Activated T-helper 1 cell treated with anti-CD3 and anti-CD28 coated beads, Interleukin-12 subunit alpha, Interleukin-12 subunit beta, Interleukin-2, Interleukin-4 antibody, amounts not matched to agents 30 ng/mL and 10 ng/mL and 1 ng/mL, durations not matched to agents 14 hours and 24 hours and 36 hours (primary cell): Measurements from ENCODE around the gene PRKCZ. TPM values are rescaled to one million over a fixed set of nuclear protein-coding genes. Genes with fewer than 3 reads are reported as not detected.
A peak's percentile ranks its signal among the peaks of the same experiment; 100 is the strongest.

ENCODE experiments used
- DNase-seq: peaks from one replicate; pipeline ENCODE4 v3.0.0; 2021; ENCODE audit warnings: low spot score
- H3K27ac Mint-ChIP-seq: one replicate; pipeline ENCODE4 v1.8.0; 2021; ENCODE audit warnings: mild to moderate bottlenecking, mixed read lengths
- H3K27me3 Mint-ChIP-seq: one replicate; pipeline ENCODE4 v1.8.0; 2022; ENCODE audit warnings: mild to moderate bottlenecking, moderate library complexity, mixed read lengths; ENCODE audit not compliant: insufficient read depth
- H3K36me3 Mint-ChIP-seq: one replicate; pipeline ENCODE4 v1.8.0; 2021; ENCODE audit warnings: low read depth, mixed read lengths
- H3K4me1 Mint-ChIP-seq: one replicate; pipeline ENCODE4 v1.8.0; 2021; ENCODE audit warnings: low read depth, mixed read lengths
- H3K4me3 Mint-ChIP-seq: one replicate; pipeline ENCODE4 v1.8.0; 2021; ENCODE audit warnings: mild to moderate bottlenecking, moderate library complexity, mixed read lengths
- H3K9me3 Mint-ChIP-seq: one replicate; pipeline ENCODE4 v1.8.0; 2021; ENCODE audit warnings: mixed read lengths
- intact Hi-C: fragments of 100-400 bp; cut with micrococcal nuclease; formaldehyde crosslinking; loops from one replicate; pipeline ENCODE4 v1.15.1; 2024
- total RNA-seq: library from RNA; stranded (reverse); gene quantifications from 2 replicates; pipeline ENCODE4 v1.2.3, GENCODE V29; 2022

PRKCZ gene
- total RNA-seq, 1 donor from 2014 or later, result 4.1 TPM

GRCh38 chr1:2081326-2081885 is 31.2 kb downstream of the PRKCZ start:
- Mint-ChIP-seq H3K36me3 (peaks cover 4% of the 10 kb centered on the region), H3K9me3 (peaks cover 27% of the 10 kb centered on the region), H3K27me3 (no peaks in the 10 kb centered on the region), H3K27ac (no peak overlapping the region), H3K4me3 (no peak overlapping the region), H3K4me1 (no peaks in the 10 kb centered on the region)
- intact Hi-C loops, result no loop called here
- DNase-seq, result no peak

GRCh38 chr1:2082064-2082463 is 31.9 kb downstream of the PRKCZ start:
- Mint-ChIP-seq H3K9me3 (peaks cover 26% of the 10 kb centered on the region), H3K4me3 (no peak overlapping the region), H3K27ac (no peak overlapping the region), H3K27me3 (no peaks in the 10 kb centered on the region), H3K4me1 (no peaks in the 10 kb centered on the region), H3K36me3 (peaks cover 4% of the 10 kb centered on the region)
- DNase-seq, result no peak
- intact Hi-C loops, result no loop called here

DNA sequence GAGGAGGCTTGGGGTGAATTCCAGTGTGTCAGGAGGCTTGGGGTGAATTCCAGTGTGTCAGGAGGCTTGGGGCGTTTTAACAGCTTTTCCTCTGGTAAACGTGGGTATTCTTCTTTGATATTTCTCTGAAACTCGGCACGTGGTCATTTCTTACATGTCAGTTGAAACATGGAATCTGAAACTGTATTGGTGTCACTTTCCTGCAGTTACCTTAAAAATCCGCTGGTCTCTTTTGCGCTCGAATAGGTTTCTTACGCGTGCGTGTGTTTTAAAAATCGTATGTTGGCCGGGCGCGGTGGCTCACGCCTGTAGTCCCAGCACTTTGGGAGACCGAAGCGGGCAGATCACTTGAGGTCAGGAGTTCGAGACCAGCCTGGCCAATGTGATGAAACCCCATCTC is 33.5 kb downstream of the PRKCZ start:
- H3K27ac Mint-ChIP-seq, result no peak overlapping the region
- H3K4me1 Mint-ChIP-seq, result no peaks in the 10 kb centered on the region

DNA sequence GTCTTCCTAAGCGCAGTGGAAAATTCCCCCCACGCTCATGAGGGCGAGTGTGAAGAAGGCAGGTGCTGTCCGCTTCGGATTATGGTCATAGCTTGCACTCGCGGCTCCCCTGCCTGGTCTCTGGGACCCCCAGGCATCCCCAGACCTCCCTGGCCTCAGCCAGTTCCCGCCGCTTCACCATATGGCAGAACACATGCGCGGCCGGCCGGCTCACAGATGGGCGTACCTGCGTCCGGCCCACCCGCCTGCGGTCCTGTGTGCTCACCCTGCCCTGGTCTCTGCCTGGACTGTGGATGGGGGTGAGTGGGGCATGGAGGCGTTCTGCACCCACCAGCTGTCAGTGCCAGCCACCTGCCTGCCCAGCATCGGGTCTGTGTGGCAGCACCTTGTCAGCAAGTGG is 34.1 kb downstream of the PRKCZ start:
- peaks cover 1% of the 10 kb centered on the region for H3K36me3 Mint-ChIP-seq
- peaks cover 4% of the 10 kb centered on the region for H3K9me3 Mint-ChIP-seq
- H3K27ac Mint-ChIP-seq, result no peak overlapping the region
- no peaks in the 10 kb centered on the region for H3K4me1 Mint-ChIP-seq
- no peak for DNase-seq
- no peak overlapping the region for H3K4me3 Mint-ChIP-seq
- no peaks in the 10 kb centered on the region for H3K27me3 Mint-ChIP-seq
- intact Hi-C loops, result no loop called here

More for the DNA sequence above, 33.5 kb downstream of the PRKCZ start:
- Mint-ChIP-seq H3K4me3 (no peak overlapping the region), H3K36me3 (peaks cover 1% of the 10 kb centered on the region), H3K9me3 (peaks cover 10% of the 10 kb centered on the region), H3K27me3 (no peaks in the 10 kb centered on the region)
- intact Hi-C loops, result no loop called here
- DNase-seq, result no peak

GRCh38 chr1:2085080-2085479 is 34.9 kb downstream of the PRKCZ start:
- Mint-ChIP-seq H3K36me3 (peaks cover under 1% of the 10 kb centered on the region), H3K4me3 (no peak overlapping the region), H3K27ac (no peak overlapping the region), H3K9me3 (peaks cover 2% of the 10 kb centered on the region), H3K4me1 (no peaks in the 10 kb centered on the region), H3K27me3 (no peaks in the 10 kb centered on the region)
- no peak for DNase-seq
- intact Hi-C loops, result no loop called here

DNA sequence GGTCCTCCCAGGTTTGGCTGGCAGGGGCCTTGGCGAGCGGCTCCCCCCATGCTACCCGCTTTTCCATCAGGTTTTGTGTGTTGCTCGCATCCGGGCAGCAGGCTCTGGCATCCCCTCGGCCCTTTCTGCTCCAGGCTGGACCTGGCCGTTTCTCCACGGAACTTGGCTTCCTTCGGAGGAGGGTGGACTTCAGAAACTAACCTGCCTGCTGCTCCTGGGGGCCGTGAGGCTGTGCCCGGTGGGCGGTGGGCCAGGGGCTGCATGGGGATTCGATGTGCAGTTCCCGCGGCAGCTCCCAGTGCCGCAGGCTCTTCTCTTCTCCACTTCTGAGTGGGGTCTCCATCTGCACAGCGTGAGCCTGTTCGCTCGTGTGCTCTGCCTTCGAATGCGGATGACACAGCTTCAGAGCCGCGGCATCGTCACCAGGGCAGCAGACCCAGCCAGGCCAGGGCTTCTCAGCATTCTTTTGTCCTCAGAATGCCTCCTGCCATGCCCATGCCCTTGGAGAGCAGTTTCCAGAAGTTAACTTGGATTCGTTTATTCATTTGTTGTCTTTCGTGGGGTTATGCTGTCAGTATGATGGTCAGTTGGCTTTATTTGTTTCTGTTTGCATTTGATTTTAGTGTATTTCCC is 36.4 kb downstream of the PRKCZ start:
- H3K9me3 Mint-ChIP-seq, result no peaks in the 10 kb centered on the region
- no peaks in the 10 kb centered on the region for H3K27me3 Mint-ChIP-seq
- H3K4me1 Mint-ChIP-seq, result no peaks in the 10 kb centered on the region
- no peak overlapping the region for H3K4me3 Mint-ChIP-seq
- DNase-seq, result no peak
- H3K36me3 Mint-ChIP-seq, result no peaks in the 10 kb centered on the region
- intact Hi-C loops, result no loop called here
- no peak overlapping the region for H3K27ac Mint-ChIP-seq

- no peak for DNase-seq
- no peaks in the 10 kb centered on the region for H3K27me3 Mint-ChIP-seq
- H3K9me3 Mint-ChIP-seq, result no peaks in the 10 kb centered on the region
- no peak overlapping the region for H3K4me3 Mint-ChIP-seq
- H3K36me3 Mint-ChIP-seq, result no peaks in the 10 kb centered on the region
- no peak overlapping the region for H3K27ac Mint-ChIP-seq
- intact Hi-C loops, result no loop called here
- H3K4me1 Mint-ChIP-seq, result no peaks in the 10 kb centered on the region
Measured at GRCh38 chr1:2087766-2088165, 37.6 kb downstream of the PRKCZ start.

GRCh38 chr1:2088458-2088857 is 38.2 kb downstream of the PRKCZ start:
- no peaks in the 10 kb centered on the region for H3K27me3 Mint-ChIP-seq
- no peaks in the 10 kb centered on the region for H3K36me3 Mint-ChIP-seq
- H3K9me3 Mint-ChIP-seq, result no peaks in the 10 kb centered on the region
- H3K4me3 Mint-ChIP-seq, result no peak overlapping the region
- H3K27ac Mint-ChIP-seq, result no peak overlapping the region
- no peaks in the 10 kb centered on the region for H3K4me1 Mint-ChIP-seq
- intact Hi-C loops, result no loop called here
- DNase-seq, result no peak

- Mint-ChIP-seq H3K4me1 (no peaks in the 10 kb centered on the region), H3K27me3 (no peaks in the 10 kb centered on the region), H3K4me3 (no peak overlapping the region), H3K9me3 (no peaks in the 10 kb centered on the region), H3K27ac (no peak overlapping the region), H3K36me3 (no peaks in the 10 kb centered on the region)
- intact Hi-C loops, result no loop called here
- DNase-seq, result no peak
Measured at GRCh38 chr1:2089051-2089450, 38.8 kb downstream of the PRKCZ start.

DNA sequence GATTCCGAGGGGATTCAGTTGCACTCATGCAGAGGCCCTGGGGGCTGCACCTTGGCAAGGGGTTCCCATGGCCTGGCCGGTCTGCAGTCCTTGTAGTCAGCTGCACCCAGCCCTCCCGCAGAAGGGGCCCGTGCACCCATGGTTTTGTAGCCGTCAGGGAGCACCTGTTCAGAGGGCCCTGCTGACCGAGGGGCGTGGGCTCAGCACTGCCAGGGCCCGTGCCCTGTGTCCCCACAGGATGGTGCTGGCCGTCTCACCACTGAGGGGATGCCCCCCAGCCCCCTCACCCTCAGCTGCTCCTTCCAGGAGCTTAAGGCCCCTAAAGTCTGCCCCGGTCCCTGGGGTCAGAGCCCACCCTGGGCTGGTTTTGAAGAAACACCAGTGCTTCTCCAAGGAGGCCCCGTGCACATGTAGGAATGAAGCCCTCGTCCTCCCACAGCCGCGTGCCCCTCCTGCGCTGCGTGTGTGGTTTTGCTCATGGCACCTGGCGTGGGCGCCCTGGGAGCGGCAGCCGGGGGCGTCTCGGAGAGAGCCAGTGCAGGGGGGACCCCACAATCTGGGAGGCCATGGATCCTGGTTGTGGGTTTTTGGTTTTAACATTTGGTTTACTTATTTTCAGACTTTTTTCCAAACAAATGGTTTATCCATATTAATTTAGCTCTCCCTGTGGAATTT is 40.1 kb downstream of the PRKCZ start:
- Mint-ChIP-seq H3K36me3 (no peaks in the 10 kb centered on the region), H3K27me3 (no peaks in the 10 kb centered on the region), H3K27ac (no peak overlapping the region), H3K4me1 (no peaks in the 10 kb centered on the region), H3K4me3 (no peak overlapping the region), H3K9me3 (no peaks in the 10 kb centered on the region)
- DNase-seq, result no peak
- intact Hi-C loops, result no loop called here

- no peaks in the 10 kb centered on the region for H3K27me3 Mint-ChIP-seq
- no peak overlapping the region for H3K27ac Mint-ChIP-seq
- H3K4me3 Mint-ChIP-seq, result no peak overlapping the region
- intact Hi-C loops, result no loop called here
- no peaks in the 10 kb centered on the region for H3K4me1 Mint-ChIP-seq
- no peaks in the 10 kb centered on the region for H3K36me3 Mint-ChIP-seq
- no peaks in the 10 kb centered on the region for H3K9me3 Mint-ChIP-seq
- DNase-seq, result peak; percentile 7
Measured at GRCh38 chr1:2091611-2092604, 41.7 kb downstream of the PRKCZ start.

DNA sequence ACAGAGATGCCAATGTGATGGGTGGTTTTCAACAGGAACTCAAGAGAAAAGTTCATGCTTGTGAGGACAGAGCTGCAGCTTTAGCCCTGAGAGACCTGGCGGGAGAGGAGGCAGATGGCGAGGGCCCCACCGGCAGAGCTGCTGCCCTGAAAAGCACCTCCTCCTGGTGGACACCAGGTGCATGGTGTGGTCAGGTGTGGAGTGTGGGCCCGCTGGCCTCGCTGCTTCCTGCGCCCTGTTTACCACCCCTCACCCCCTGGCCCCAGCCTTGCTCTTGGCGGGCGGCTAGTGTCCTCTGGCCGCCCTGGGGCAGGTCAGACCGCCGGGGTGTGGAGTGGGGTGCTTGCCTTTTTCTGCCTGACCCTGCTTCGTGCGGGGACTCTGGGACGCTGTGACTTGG is 42.8 kb downstream of the PRKCZ start:
- Mint-ChIP-seq H3K27me3 (no peaks in the 10 kb centered on the region), H3K4me1 (no peaks in the 10 kb centered on the region), H3K36me3 (no peaks in the 10 kb centered on the region), H3K9me3 (peaks cover 5% of the 10 kb centered on the region), H3K27ac (no peak overlapping the region), H3K4me3 (no peak overlapping the region)
- intact Hi-C loops, result no loop called here
- no peak for DNase-seq

GRCh38 chr1:2093636-2094035 is 43.4 kb downstream of the PRKCZ start:
- Mint-ChIP-seq H3K27ac (no peak overlapping the region), H3K36me3 (no peaks in the 10 kb centered on the region), H3K4me3 (no peak overlapping the region), H3K9me3 (peaks cover 5% of the 10 kb centered on the region), H3K27me3 (no peaks in the 10 kb centered on the region), H3K4me1 (no peaks in the 10 kb centered on the region)
- DNase-seq, result no peak
- intact Hi-C loops, result no loop called here
